Left ventricle myocardium inferior (tissue), 1 donor: Measurements from ENCODE around the gene JUP. TPM values are rescaled to one million over a fixed set of nuclear protein-coding genes. Genes with fewer than 3 reads are reported as not detected.

ENCODE experiments used
- DNase-seq: peaks from one replicate; pipeline ENCODE4 v3.0.0-alpha.2; 2020
- H3K27ac ChIP-seq: fragments of 200-600 bp; replicated peaks from 2 replicates; pipeline ENCODE4 v1.8.0; 2021
- H3K27me3 ChIP-seq: fragments of 200-600 bp; 2 replicates; pipeline ENCODE4 v1.8.0; 2021; ENCODE audit warnings: low read depth
- H3K36me3 ChIP-seq: fragments of 200-600 bp; 2 replicates; pipeline ENCODE4 v1.8.0; 2021
- H3K4me1 ChIP-seq: fragments of 200-600 bp; 2 replicates; pipeline ENCODE4 v1.8.0; 2021
- H3K4me3 ChIP-seq: fragments of 200-600 bp; 2 replicates; pipeline ENCODE4 v1.8.0; 2021; ENCODE audit warnings: mild to moderate bottlenecking, moderate library complexity
- H3K9me3 ChIP-seq: fragments of 200-600 bp; replicated peaks from 2 replicates; pipeline ENCODE4 v1.8.0; 2021
- CTCF ChIP-seq: fragments of 200-600 bp; IDR thresholded peaks from 2 replicates; pipeline ENCODE4 v1.8.0; 2021; ENCODE audit warnings: antibody characterized with exemption, mild to moderate bottlenecking, borderline replicate concordance
- intact Hi-C: fragments of 100-400 bp; cut with micrococcal nuclease; formaldehyde crosslinking; loops from one replicate; pipeline ENCODE4 v1.11.0; 2022
- total RNA-seq: library from RNA; stranded (reverse); fragmentation: NEBNext Ultra II Directional; extraction: Animal tissue kit (Norgen Biotek cat#: 25700); gene quantifications from one replicate; pipeline ENCODE4 v1.2.1, GENCODE V29; 2021
- donor health status: DM: no; HTN: yes; CAD: no; lungs with severe emphysema.

Gene JUP
- total RNA-seq, 1 donor from 2014 or later, result 160 TPM

- Histone ChIP-seq H3K27ac (no peak overlapping the region), H3K4me1 (peaks cover 38% of the 10 kb centered on the region), H3K27me3 (no peaks in the 10 kb centered on the region), H3K4me3 (no peak overlapping the region), H3K9me3 (no peaks in the 10 kb centered on the region), H3K36me3 (no peaks in the 10 kb centered on the region)
- DNase-seq, result no peak
- no peak for TF ChIP-seq CTCF
- intact Hi-C loops, result no loop called here
These were observed 10.9 kb upstream of the JUP start for GRCh38 chr17:41797377-41797776.

DNA sequence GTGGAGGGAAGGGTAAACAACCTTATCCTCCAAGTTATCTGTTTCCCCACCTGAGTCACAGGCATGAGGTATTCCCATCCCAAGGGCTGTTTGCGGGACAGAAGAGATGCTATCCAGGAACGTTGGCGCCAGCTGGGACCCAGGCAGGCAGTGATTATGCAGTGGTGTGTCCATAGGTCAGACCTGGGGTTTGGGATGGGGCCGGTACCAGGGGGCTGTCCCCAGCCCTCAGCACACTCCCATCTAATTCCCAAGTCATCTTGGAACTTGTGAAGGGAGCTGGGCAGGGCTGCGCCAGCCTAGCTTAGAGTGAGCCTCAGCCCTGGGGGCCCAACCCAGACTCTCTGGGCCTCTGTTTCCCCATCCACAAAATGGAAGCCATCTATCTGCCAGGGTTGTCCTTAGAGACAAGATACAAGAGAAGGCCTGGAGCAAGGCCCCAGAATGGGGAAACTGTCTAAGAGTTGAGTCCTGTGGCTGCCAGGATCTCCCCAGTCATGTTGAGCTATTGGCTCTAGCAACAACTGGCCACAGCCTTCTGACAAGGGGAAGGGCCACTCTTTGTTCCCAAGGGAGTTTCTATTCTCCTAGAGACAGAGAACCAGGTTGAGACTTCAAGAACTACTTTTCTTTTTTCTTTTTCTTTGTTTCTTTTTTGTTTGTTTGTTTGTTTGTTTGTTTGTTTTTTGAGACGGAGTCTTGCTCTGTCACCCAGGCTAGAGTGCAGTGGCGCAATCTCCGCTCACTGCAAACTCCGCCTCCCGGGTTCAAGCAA lies 9.8 kb upstream of the JUP start:
- H3K27ac ChIP-seq, result no peak overlapping the region
- no peak for DNase-seq

GRCh38 chr17:41794540-41794975 lies 8.0 kb upstream of the JUP start:
- Histone ChIP-seq H3K4me1 (peaks cover 42% of the 10 kb centered on the region), H3K36me3 (no peaks in the 10 kb centered on the region), H3K27me3 (no peaks in the 10 kb centered on the region), H3K9me3 (no peaks in the 10 kb centered on the region), H3K27ac (peak overlapping the region; percentile 96), H3K4me3 (no peak overlapping the region)
- intact Hi-C loops, result no loop called here
- no peak for DNase-seq
- TF ChIP-seq CTCF, result no peak

More for the DNA sequence above, 9.8 kb upstream of the JUP start:
- H3K9me3 ChIP-seq, result no peaks in the 10 kb centered on the region
- H3K4me3 ChIP-seq, result no peak overlapping the region
- H3K4me1 ChIP-seq, result peaks cover 46% of the 10 kb centered on the region
- no peaks in the 10 kb centered on the region for H3K36me3 ChIP-seq
- no peak for TF ChIP-seq CTCF
- H3K27me3 ChIP-seq, result no peaks in the 10 kb centered on the region
- intact Hi-C loops, result no loop called here

- intact Hi-C loops, result no loop called here
- Histone ChIP-seq H3K36me3 (no peaks in the 10 kb centered on the region), H3K4me3 (peak overlapping the region; percentile 54), H3K4me1 (peaks cover 42% of the 10 kb centered on the region), H3K9me3 (no peaks in the 10 kb centered on the region), H3K27me3 (no peaks in the 10 kb centered on the region), H3K27ac (peak overlapping the region; percentile 96)
- DNase-seq, result no peak
- TF ChIP-seq CTCF, result no peak
These were observed 7.5 kb upstream of the JUP start for GRCh38 chr17:41793784-41794539.

DNA sequence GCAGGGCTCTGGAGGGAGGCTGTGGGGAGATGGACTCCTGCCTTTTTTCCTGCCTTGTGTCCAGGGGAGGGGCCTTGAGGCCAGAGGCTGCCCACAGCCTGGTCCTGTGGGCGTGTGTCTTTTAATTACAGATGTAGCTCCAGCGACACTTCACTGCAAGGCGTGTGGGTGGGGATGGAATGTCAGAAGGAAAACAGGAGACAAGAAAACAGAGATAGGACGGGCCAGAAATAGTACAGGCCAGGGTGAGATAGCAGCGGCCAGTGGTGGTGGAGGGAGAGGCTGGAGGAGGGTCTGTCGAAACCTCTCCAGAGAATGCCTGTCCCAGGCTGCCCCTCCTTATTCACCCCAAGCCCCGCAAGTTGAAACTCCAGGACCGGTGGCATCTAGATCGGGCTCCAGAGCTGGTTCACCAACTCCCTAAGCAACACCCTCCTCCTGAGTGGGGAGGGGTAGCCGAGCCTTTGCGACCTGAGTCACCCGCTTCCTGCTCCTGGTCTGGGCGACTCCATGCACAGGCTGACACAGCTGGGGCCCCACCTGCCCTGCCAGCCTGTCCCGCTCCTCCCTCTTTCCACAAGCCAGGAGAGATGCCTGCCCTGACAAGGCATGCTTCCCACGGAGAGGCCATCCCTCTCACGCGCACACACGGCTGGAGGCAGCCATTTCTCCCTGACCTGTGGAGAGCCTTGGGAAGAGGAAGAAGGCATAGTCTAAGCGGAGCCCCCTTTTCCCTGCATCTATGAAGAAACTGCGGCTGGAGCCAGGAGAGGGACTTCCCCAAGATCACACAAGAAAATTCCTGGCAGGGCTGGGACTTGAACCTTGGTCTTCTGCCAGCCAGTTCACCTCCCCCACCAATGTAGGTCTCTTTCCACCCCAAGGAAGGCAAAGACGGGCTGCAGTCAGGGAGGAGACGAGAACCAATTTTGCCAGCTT lies 6.6 kb upstream of the JUP start:
- DNase-seq, result peak; percentile 62
- Histone ChIP-seq H3K4me1 (peaks cover 42% of the 10 kb centered on the region), H3K27ac (peak overlapping the region; percentile 96), H3K9me3 (no peaks in the 10 kb centered on the region), H3K36me3 (no peaks in the 10 kb centered on the region), H3K4me3 (peak overlapping the region; percentile 54), H3K27me3 (no peaks in the 10 kb centered on the region)
- intact Hi-C loops, result no loop called here
- TF ChIP-seq CTCF, result no peak
